Breast epithelium (tissue), 4 donors: ENCODE data around the gene TBX6. TPM values are rescaled to one million over a fixed set of nuclear protein-coding genes. Genes with fewer than 3 reads are reported as not detected.
A peak's percentile ranks its signal among the peaks of the same experiment; 100 is the strongest.

Experiments used
- DNase-seq, 2 donors: peaks; one replicate each; pipeline ENCODE4 v3.0.0-alpha.2; 2019; ENCODE audit warnings: low spot score in 2 of 2
- H3K27ac ChIP-seq, 2 donors: fragments of 200-600 bp; sonication (generic) in 1 of 2; one replicate each; pipeline ENCODE4 v1.5.1; 2016 to 2019; ENCODE audit warnings: mild to moderate bottlenecking in 1 of 2
- H3K27me3 ChIP-seq, 2 donors: fragments of 200-600 bp; sonication (generic) in 1 of 2; one replicate each; pipeline versions ENCODE4 v1.5.1 to v1.6.0; 2017 to 2019; ENCODE audit warnings: control low read depth in 1 of 2, mild to moderate bottlenecking in 1 of 2
- H3K36me3 ChIP-seq: fragments of 200-600 bp; one replicate; pipeline ENCODE4 v1.5.1; 2019
- H3K4me1 ChIP-seq, 2 donors: fragments of 200-600 bp; sonication (generic); one replicate each; pipeline ENCODE4 v1.5.1; 2016 to 2019; ENCODE audit warnings: control low read depth in 1 of 2
- H3K4me3 ChIP-seq, 3 donors: fragments of 200-600 bp; sonication (generic); 1 replicate in 2 of 3; 2 replicates in 1 of 3; pipeline ENCODE4 v1.5.1; 2016 to 2019; ENCODE audit warnings: mild to moderate bottlenecking in 3 of 3, moderate library complexity in 2 of 3
- H3K9me3 ChIP-seq, 2 donors: fragments of 200-600 bp; sonication (generic) in 1 of 2; one replicate each; pipeline ENCODE4 v1.5.1; 2016 to 2019; ENCODE audit warnings: control low read depth in 1 of 2
- CTCF ChIP-seq, 3 donors: fragments of 450-650 bp; IDR thresholded peaks; one replicate each; pipeline ENCODE4 v1.5.1; 2016 to 2017; ENCODE audit warnings: antibody characterized with exemption in 3 of 3, mild to moderate bottlenecking in 3 of 3, moderate library complexity in 3 of 3
- POLR2A ChIP-seq: fragments of 450-650 bp; IDR thresholded peaks from one replicate; pipeline ENCODE4 v1.6.1; 2016; ENCODE audit warnings: antibody characterized with exemption, mild to moderate bottlenecking, moderate library complexity
- POLR2AphosphoS5 ChIP-seq, 3 donors: sonication (generic); formaldehyde crosslinking; IDR thresholded peaks; one replicate each; pipeline ENCODE4 v1.6.1; 2017; ENCODE audit warnings: antibody characterized with exemption in 3 of 3
- intact Hi-C: fragments of 100-400 bp; cut with DNase I; formaldehyde crosslinking; loops from one replicate; pipeline ENCODE4 v1.15.1; 2023; ENCODE audit warnings: low total_unique reads
- total RNA-seq, 3 donors: library from RNA; depleted of rRNA; stranded (reverse); fragments of >200 nt; gene quantifications; one replicate each; pipeline ENCODE4 v1.1.0, GENCODE V29; 2016

The TBX6 gene
- total RNA-seq, 3 donors from 2014 or later: 0.73 to 0.98 (median 0.80) TPM

- no peak for DNase-seq
- TF ChIP-seq CTCF (IDR thresholded peaks at IDR 0.05) (no peak), POLR2AphosphoS5 (IDR thresholded peaks at IDR 0.05) (no peak), POLR2A (no peak)
- Histone ChIP-seq H3K4me1 (peaks cover 9 to 17% of the 10 kb centered on the region in 2 donors), H3K36me3 (peaks cover 1% of the 10 kb centered on the region), H3K9me3 (no peaks in the 10 kb centered on the region), H3K27me3 (no peaks in the 10 kb centered on the region), H3K27ac (peak overlapping the region; percentile 93 to 98), H3K4me3 (peak overlapping the region; percentile 87 to 97 (median 95))
- intact Hi-C loops: no loop called here
Measured at GRCh38 chr16:30063278-30063892, 28.3 kb downstream of the TBX6 start.

GRCh38 chr16:30060836-30061554, 30.7 kb downstream of the TBX6 start:
- H3K27ac ChIP-seq: peak overlapping the region; percentile 81 to 93
- no peaks in the 10 kb centered on the region for H3K9me3 ChIP-seq
- no peak for TF ChIP-seq CTCF (IDR thresholded peaks at IDR 0.05)
- peak; percentile 27 to 63 (median 62) for TF ChIP-seq POLR2AphosphoS5 (IDR thresholded peaks at IDR 0.05)
- intact Hi-C loops: no loop called here
- no peaks in the 10 kb centered on the region for H3K36me3 ChIP-seq
- no peaks in the 10 kb centered on the region for H3K27me3 ChIP-seq
- peak; percentile 85 to 91 for DNase-seq
- H3K4me3 ChIP-seq: peak overlapping the region in 1 of 3 donors; percentile 27
- H3K4me1 ChIP-seq: peaks cover 8 to 9% of the 10 kb centered on the region in 2 donors

GRCh38 chr16:30060346-30060745, 31.4 kb downstream of the TBX6 start:
- Histone ChIP-seq H3K9me3 (no peaks in the 10 kb centered on the region), H3K27ac (peak overlapping the region; percentile 81 to 93), H3K4me3 (peak overlapping the region in 1 of 3 donors; percentile 27), H3K4me1 (peaks cover 8 to 9% of the 10 kb centered on the region in 2 donors), H3K27me3 (no peaks in the 10 kb centered on the region), H3K36me3 (no peaks in the 10 kb centered on the region)
- DNase-seq: no peak
- intact Hi-C loops: no loop called here
- TF ChIP-seq CTCF (IDR thresholded peaks at IDR 0.05) (no peak), POLR2A (no peak), POLR2AphosphoS5 (IDR thresholded peaks at IDR 0.05) (no peak)

- H3K4me1 ChIP-seq: no peaks in the 10 kb centered on the region
- H3K27me3 ChIP-seq: no peaks in the 10 kb centered on the region
- no peaks in the 10 kb centered on the region for H3K36me3 ChIP-seq
- intact Hi-C loops: no loop called here
- TF ChIP-seq POLR2A (no peak), POLR2AphosphoS5 (IDR thresholded peaks at IDR 0.05) (no peak), CTCF (IDR thresholded peaks at IDR 0.05) (peak in 1 of 3 donors; percentile 43)
- DNase-seq: peak in 1 of 2 donors; percentile 68
- H3K9me3 ChIP-seq: no peaks in the 10 kb centered on the region
- peak overlapping the region; percentile 41 to 50 for H3K27ac ChIP-seq
- H3K4me3 ChIP-seq: no peak overlapping the region
Measured at GRCh38 chr16:30054959-30055553, 36.7 kb downstream of the TBX6 start.

GRCh38 chr16:30054451-30054850, 37.3 kb downstream of the TBX6 start:
- Histone ChIP-seq H3K27ac (peak overlapping the region; percentile 41 to 50), H3K4me1 (no peaks in the 10 kb centered on the region), H3K36me3 (no peaks in the 10 kb centered on the region), H3K4me3 (no peak overlapping the region), H3K27me3 (no peaks in the 10 kb centered on the region), H3K9me3 (no peaks in the 10 kb centered on the region)
- TF ChIP-seq POLR2A (no peak), POLR2AphosphoS5 (IDR thresholded peaks at IDR 0.05) (no peak), CTCF (IDR thresholded peaks at IDR 0.05) (no peak)
- intact Hi-C loops: no loop called here
- no peak for DNase-seq
